GM21529 (cell line): ENCODE data around the gene KIFC1.

ENCODE experiments used
- ATAC-seq: cut with Tn5 transposase; IDR thresholded peaks from one replicate; pipeline ENCODE4 v1.9.1; 2021; ENCODE audit not compliant: unreplicated experiment

The KIFC1 gene

GRCh38 chr6:33410050-33410710 is 18.6 kb downstream of the KIFC1 start:
- ATAC-seq = peak; percentile 82

GRCh38 chr6:33410711-33411631 is 19.3 kb downstream of the KIFC1 start, which contains the start of gene PHF1:
TSS of gene PHF1 (plus strand) at chr6:33411014. CDS start at chr6:33412264, 1,250 bp downstream.
- ATAC-seq = peak; percentile 28

- no peak for ATAC-seq
Measured at GRCh38 chr6:33411632-33412005, 20.0 kb downstream of the KIFC1 start.

- no peak for ATAC-seq
Measured at GRCh38 chr6:33412140-33413009, 20.8 kb downstream of the KIFC1 start.

GRCh38 chr6:33413241-33414120 is 21.9 kb downstream of the KIFC1 start:
- ATAC-seq = no peak

- ATAC-seq = no peak
Measured at GRCh38 chr6:33414592-33415271, 23.1 kb downstream of the KIFC1 start.

GRCh38 chr6:33415831-33416230 is 24.2 kb downstream of the KIFC1 start:
- ATAC-seq = no peak

GRCh38 chr6:33416386-33417127 is 24.9 kb downstream of the KIFC1 start:
- ATAC-seq = no peak

- no peak for ATAC-seq
Measured at GRCh38 chr6:33417128-33417902, 25.7 kb downstream of the KIFC1 start.

- ATAC-seq = peak; percentile 77
Measured at GRCh38 chr6:33417903-33418689, 26.5 kb downstream of the KIFC1 start, which contains the start of gene CUTA. TSS of gene CUTA (minus strand) at chr6:33418107. CDS start at chr6:33418000, 107 bp downstream.

- no peak for ATAC-seq
Measured at GRCh38 chr6:33418690-33419291, 27.2 kb downstream of the KIFC1 start.

GRCh38 chr6:33419580-33420490 is 28.2 kb downstream of the KIFC1 start, which contains the start of gene SYNGAP1:
TSS of gene SYNGAP1 (plus strand) at chr6:33420065. CDS start at chr6:33420265, 200 bp downstream.
- ATAC-seq = no peak

- no peak for ATAC-seq
Measured at GRCh38 chr6:33420491-33421343, 29.1 kb downstream of the KIFC1 start.

- no peak for ATAC-seq
Measured at GRCh38 chr6:33421344-33421643, 29.7 kb downstream of the KIFC1 start.

- no peak for ATAC-seq
Measured at GRCh38 chr6:33423777-33424176, 32.2 kb downstream of the KIFC1 start.
